GM12874 (cell line): Measurements from ENCODE around the gene RAD18.

ENCODE experiments used
- CTCF ChIP-seq: IDR thresholded peaks from 2 replicates; pipeline ENCODE4 v1.5.1; 2011; ENCODE audit warnings: low read depth, mild to moderate bottlenecking, control low read depth, low read length, moderate library complexity; ENCODE audit not compliant: insufficient read depth

The RAD18 gene

GRCh38 chr3:8963137-8963853 is at the start of gene RAD18:
RAD18 (minus strand) TSS chr3:8963472; CDS start chr3:8963385, 87 bp downstream.
- TF ChIP-seq CTCF = no peak

- TF ChIP-seq CTCF = no peak
These were observed 49.2 kb upstream of the RAD18 start for GRCh38 chr3:9012521-9012920.

GRCh38 chr3:9009976-9010545 is 46.8 kb upstream of the RAD18 start:
- no peak for TF ChIP-seq CTCF

- TF ChIP-seq CTCF = no peak
These were observed 45.4 kb upstream of the RAD18 start for GRCh38 chr3:9008550-9009255.

- TF ChIP-seq CTCF = no peak
These were observed 44.7 kb upstream of the RAD18 start for GRCh38 chr3:9007928-9008327.

- TF ChIP-seq CTCF = no peak
These were observed 43.9 kb upstream of the RAD18 start for GRCh38 chr3:9007213-9007612.

- TF ChIP-seq CTCF = no peak
These were observed 36.8 kb upstream of the RAD18 start for GRCh38 chr3:9000041-9000440.
